C4-2B (cell line): ENCODE measurements around the gene TPCN2.

Source experiments
- H3K27ac ChIP-seq: fragments of 450-650 bp; 2 replicates; pipeline ENCODE4 v1.5.1; 2017
- CTCF ChIP-seq: fragments of 450-650 bp; conservative IDR thresholded peaks from 2 replicates; pipeline ENCODE4 v1.5.1; 2017; ENCODE audit warnings: mild to moderate bottlenecking
- ZFX ChIP-seq: fragments of 450-650 bp; IDR thresholded peaks from 2 replicates; pipeline ENCODE4 v1.6.1; 2017

TPCN2 gene

DNA sequence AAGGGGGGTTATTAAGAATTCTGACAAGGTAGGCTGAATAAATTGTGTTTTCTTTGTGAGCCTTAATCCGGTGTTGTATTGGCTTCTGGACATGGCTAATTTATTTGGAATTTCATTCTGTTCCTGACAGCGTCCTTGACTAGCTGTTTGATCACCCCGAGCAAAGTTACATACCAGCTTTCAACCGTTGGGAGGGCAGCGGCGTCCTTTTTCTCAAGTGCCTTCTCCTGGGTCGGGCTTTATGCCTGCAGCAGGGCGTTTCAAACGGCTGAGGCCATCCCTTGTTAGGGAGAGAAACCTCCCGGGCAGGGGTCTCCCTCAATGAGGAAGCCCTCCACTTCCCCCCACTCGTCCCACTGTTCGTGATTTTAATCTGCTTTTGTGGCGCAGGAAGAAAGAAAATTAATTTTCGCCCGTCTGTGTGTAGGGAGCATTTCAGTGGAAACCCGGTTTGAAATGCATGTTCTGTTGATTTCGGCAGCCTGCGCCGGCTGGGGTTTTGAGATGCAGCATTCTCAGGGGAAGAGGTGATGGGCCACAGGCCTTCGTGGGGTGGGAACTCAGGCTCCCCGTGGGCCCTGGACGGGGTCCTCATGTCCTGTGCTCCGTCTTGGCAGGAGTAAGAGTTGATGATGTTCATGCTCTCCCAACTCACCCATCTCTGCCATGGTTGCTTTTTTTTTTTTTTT lies 104.1 kb downstream of the TPCN2 start:
- TF ChIP-seq CTCF (no peak), ZFX (no peak)
- no peak overlapping the region for H3K27ac ChIP-seq

- no peak overlapping the region for H3K27ac ChIP-seq
- no peak for TF ChIP-seq CTCF
- TF ChIP-seq ZFX = no peak
Observed at GRCh38 chr11:69153661-69154060, 104.9 kb downstream of the TPCN2 start.

DNA sequence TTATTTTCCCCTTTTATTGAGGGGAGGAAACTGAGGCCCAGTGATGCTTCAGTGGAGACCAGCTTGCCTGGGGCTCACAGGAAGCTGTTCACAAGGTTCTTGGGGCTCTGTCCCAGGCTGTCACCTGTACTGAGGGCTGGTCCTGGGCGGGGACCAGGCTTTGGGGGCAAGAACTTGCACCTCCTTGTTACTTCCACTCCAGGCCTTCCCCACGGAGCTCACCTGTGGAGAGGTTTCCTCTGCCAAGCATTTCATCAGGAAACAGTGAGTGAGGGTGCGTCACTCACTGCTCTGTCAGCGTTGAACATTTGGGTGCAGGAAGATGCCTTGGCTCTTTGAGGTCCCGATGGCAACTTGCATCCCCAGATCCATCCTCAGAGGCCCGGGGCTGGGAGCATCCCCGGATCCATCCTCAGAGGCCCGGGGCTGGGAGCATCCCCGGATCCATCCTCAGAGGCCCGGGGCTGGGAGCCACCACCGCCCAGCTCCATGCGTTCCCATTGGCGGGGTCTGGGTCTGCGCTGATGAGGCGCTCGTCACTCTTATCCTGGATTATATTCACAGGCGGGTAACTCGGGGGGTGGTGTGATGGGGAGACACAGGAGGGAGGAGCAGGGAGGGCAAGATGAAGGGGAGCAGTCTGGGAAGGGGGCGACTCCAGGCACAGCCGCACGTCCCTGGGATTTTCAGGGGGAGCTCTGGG lies 105.6 kb downstream of the TPCN2 start:
- H3K27ac ChIP-seq = no peak overlapping the region
- TF ChIP-seq CTCF = no peak
- no peak for TF ChIP-seq ZFX

GRCh38 chr11:69154938-69155301 lies 106.2 kb downstream of the TPCN2 start:
- no peak overlapping the region for H3K27ac ChIP-seq
- no peak for TF ChIP-seq ZFX
- no peak for TF ChIP-seq CTCF

- H3K27ac ChIP-seq = no peak within 1 kb of the TSS
- TF ChIP-seq CTCF = no peak
- no peak for TF ChIP-seq ZFX
Observed at GRCh38 chr11:69155302-69156234, 106.8 kb downstream of the TPCN2 start, which contains the start of gene SMIM38. Gene SMIM38 (plus strand): TSS chr11:69155935. CDS start chr11:69157847, 1,912 bp downstream.

DNA sequence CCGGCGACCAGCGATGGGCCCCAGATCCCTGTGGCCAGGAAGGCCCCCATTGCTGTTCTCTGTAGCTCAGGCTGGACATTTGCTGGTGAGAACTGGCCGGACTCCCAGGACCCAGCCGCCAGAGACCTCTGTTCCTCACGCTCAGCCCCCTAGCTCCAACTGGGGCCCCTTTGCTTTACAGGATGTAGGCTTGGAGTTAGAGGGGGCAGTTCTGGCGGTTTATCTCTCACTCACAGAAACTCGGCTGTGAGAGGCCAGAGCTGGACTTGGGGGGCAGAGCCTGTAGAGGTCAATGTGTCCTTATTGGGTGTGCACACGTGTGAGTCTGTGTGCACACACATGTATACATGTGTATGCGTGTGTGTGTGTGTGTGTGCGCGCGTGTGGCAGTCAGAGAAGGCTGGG lies 107.5 kb downstream of the TPCN2 start:
- H3K27ac ChIP-seq = no peak overlapping the region
- TF ChIP-seq ZFX (no peak), CTCF (no peak)
